ENCODE results near the gene ATXN1.

The ATXN1 gene

DNA sequence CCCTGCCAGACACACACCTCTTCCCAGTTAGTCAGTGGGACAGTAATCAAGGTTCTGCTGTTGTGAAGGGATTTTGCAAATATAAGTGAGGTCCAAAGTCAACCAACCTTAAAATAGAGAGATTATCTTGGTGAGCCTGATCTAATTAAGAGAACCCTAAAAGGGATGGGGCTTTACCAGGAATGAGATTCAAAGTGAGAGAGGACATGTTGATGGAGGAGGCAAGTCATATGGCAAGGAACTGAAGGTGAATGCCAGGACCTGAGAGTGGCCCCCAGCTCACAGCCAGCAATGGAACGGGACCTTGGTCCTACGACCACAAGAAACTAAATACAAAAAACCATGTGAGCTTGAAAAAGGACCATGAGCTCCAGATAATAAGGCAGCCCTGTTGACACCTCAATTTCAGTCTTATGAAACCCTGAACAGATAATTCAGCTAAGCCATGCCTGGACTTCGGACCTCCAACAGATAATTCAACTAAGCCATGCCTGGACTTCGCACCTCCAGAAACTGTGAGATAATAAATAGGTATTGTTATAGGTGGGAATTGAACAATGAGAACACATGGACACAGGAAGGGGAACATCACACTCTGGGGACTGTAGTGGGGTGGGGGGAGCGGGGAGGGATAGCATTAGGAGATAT lies 269.5 kb downstream of the ATXN1 start:
- DNase-seq = no peak

DNA sequence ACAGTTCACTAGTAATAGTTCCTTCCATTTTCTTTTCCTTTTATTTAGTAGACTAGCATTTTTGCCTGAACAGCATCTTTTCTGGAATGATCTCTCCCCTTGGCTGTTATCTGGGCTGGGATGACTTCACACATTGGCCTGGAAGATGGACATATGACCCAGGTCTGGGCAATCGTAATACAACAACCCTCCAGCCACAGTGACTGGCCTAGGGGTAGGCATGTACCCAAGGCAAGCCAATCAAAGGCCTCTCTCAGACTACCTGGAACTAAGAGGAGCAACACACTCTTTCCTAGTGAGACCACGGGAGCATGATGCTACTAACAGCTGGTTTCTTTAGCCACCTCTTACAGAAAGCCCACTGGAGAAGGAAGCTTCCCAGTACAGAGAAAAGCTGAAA lies 270.6 kb downstream of the ATXN1 start:
- no peak for DNase-seq

DNA sequence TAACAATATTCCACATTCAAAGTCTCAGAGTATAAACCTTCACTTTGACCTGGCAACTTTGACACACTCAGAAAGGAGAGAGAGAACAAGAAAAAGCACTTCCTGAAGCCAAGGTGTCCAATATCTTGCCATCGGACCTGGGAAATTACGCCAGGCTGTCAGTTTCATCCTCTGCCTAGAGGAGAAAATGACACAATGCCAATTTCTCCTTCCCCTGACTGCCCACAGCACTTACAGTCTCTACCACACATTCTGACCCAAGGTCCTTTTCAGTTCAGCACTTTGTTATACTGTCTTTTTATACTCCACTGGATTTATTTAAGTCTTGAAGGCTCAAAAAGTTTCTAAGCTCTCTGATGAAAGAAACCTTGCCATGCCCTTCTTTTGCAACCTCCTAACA lies 272.4 kb downstream of the ATXN1 start:
- no peak for DNase-seq

DNA sequence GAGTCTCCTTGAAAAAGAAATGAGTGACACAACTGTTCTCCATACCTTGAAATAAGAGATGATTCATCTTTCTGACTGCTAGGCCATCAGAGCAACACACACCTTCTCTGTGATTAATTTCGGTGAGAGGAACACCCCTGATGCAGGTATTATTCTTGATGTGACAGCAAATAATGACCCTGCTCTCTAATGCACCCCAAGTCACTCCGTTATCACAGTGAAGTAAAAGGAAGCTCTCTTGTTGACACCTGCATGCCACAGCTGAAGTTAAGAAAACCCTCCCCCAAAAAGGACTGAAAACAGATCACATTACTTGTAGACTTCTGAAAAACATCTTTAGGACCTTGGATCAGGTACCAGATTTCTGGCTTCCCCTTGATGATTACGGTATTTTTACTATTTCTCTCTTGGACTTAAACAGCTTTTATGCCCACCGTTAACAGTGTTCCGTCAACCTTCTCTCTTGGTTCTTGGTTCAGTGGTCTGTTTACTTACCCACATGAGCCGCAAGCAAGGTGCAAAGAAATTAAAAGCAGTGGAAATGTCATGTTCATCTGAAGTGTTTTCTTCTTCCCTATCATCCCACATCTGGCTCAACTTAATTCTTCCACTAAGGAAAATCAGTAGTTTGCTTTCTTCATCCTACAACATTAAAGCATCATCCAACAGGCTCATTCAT lies 273.1 kb downstream of the ATXN1 start:
- DNase-seq = no peak

DNA sequence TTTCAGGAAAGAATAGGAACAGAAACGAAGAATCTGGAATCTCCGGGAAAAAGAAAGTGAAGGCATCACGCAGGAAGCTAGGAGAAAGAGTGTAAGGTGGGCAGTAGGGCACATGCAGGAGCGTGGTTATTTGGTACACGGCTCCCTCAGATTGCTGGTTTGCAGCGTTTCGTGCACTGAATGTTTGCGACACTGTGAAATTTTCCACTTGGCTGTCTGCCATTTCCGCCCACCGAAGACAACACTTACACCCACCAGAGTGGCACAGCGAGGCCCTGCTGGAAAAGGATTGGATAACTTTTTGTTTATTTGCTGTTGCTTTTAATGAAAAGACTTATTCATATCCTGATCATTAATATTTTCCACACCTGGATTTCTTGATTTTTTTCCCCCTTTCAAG lies 274.6 kb downstream of the ATXN1 start:
- DNase-seq = no peak

DNA sequence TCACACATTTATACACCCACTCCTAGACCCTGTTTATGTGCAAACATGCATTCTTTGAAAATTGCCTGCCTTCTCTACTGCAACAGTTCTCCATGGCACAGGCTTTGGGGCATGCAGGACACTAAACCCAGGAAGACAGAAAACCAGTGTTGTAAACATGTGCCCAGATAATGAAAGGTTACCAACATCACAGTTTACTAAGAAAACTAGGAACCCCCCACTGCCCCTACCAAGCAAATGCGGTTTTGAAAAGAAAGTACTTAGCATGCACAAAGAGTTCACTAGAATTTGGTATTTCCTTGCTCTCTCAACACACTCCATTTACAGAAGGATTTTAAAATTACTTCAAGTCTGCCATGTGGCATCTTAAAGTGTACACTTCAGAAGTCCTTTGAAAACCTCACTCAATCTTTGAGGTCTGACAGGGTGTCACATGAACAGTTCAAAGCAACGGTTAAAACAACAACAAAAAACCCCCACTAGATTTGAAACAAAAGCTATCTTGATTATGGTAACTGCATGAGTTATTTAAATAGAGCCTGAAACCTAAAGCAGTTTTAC lies 277.9 kb downstream of the ATXN1 start:
- no peak for DNase-seq

DNA sequence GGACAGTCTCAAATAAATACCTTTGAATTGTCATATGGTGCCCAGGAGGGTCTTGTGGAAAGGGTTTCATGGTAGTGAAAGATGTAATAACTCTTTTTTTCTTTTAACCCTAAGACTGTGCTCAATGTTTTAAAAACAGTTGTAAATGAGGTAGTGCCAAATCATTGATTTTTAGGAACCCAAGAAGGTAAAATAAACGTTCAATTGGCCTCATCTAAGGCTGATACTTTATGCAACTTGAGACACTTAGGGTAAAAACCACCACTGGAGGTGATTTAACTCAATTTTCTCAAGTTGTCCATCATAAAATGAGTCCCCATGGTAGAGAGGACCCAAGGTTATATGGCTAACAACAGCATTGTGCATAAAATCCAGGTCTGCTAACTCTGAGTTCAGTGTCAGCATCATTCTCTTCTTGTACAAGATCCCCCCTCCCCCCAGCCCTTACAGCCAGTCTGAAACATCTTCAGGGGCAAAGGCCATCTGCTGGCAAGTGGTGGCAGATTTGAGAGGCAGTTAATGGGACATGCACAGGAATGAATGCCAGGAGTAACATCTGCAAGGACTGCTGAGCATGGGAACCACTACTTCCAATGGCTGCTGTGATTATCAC lies 278.5 kb downstream of the ATXN1 start:
- DNase-seq = no peak

DNA sequence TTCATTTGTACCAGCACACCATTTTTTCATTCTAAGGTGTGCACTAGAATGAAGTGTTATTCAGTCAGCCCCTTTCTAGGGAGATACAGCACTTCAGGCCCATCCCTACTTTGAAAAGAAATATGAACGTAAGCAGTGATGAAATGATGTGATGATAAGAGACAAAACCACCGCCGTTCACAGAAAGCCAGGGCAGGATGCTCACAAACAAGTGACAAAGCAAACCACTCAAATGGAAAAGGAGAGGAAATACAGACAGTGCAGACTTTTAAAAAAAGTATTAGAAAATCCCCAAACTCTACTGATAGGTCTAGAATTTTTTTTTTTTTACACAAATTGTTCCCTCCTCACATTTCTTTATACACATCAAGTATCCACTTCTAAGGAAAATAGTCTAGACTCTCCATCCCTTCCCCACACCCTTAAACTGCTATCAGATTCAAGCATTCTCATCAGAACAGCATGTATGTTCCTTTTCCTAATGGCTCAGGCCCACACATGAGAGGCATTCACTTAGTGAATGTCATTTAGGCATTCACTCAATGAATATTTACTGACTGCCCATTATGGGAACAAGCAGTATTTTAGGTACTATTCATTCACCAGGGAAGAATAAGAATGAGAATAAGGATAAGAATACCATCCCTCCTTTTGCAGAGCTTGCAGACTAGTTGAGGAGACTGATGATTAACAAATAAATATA lies 279.4 kb downstream of the ATXN1 start:
- no peak for DNase-seq

DNA sequence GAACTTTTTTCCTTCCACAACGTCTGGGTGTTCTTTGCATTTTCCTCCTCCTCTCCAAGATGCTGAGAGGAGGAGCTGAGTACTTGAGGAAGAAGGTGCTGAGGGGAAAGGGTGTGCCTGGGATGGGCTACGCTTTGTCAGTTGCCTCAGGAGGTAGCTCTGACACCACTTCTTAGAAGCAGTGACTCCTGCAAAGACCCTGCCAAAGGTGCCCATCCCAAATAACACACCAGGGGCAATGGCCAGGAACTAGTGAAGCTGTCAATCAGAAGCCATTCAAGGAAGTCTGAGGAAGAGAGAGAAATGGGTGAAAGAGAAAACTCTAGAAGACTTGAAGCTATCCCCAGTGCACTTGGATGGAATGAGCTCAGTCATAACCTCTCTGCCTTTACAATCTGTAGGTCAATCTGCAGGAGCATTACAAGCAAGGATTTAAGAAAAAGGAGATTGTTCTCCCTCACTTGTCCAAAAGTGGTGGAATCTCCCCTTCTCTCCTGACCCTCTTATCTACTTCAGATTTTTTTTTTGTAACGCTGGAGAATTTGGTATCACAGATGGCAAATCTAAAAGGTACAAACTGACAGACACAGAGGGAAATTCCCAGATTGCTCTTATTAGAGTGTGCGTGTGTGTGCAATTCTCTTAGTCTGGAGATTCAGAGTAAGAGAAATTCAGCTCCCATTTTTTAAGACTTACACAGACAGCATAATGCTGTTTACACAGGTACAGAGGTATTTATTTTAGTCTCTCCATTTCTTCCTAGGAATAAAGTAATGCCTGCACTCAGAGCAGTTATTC lies 280.3 kb downstream of the ATXN1 start:
- no peak for DNase-seq

DNA sequence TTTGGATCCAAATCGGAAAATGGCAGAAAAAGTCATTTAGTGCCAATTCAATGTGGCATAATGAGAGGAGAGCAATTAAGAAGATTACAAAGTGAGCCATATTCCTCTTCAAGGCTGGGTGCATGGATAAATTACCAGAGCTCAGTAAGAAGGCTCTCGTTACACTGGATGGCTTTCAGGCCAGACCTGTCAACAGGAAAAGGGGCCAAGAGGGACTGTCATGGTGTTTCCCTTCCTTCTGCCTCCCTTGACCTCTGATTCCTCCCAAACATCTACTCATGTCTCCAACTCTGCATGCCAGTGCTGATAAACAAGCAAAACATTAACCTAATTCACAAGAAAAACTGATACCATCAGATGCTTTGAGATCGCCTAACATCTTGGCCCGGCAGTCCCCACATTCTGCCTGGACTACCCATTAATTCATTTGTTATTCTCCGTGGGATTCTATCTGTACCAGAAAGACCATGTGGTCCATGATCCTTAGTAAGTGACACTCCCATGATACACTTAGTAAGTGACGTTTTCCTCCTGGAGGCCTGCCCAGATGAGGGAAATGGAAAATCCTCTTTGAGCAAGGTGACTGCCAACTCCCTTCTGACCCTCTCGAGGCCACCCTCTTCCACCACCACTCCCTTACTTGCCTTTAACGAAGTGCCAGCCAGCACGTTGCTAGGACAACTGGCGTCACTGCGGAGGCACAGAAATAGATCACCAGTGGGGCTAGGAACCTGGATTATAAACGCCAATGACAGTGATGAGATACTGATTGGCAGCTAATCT lies 283.7 kb downstream of the ATXN1 start:
- no peak for DNase-seq

DNA sequence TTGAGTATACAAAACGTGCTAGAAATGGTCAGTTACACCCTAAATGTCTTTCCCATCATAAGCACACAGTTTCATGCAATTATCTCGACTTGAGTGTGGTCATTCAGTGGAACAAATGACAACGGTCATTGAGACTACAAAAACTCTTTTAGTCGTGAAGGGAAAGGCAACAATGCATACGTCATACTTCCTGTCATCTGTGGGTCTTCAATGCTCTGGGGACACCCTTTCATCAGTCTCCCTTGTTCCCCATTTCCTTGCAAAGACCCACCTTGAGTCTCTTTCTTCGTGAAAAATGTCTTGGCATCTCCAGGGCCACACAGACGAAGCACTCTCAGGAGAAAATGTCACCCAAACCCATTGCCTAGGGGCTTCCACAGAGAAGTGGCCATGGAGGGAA lies 284.4 kb downstream of the ATXN1 start:
- DNase-seq = no peak

DNA sequence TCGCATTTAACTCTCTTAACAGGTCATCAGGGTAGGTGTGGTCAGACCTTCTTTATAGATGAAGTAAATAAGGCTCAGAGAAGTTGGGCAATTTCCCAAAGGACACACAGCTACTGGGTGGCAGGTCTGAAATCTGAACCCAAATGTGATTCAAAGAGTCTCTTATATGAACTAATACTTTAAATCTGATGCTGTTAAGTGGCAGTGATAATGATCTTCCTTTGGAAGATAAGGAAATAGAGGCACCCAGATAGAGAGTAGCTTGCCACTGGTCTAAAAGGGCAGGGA lies 285.8 kb downstream of the ATXN1 start:
- no peak for DNase-seq

DNA sequence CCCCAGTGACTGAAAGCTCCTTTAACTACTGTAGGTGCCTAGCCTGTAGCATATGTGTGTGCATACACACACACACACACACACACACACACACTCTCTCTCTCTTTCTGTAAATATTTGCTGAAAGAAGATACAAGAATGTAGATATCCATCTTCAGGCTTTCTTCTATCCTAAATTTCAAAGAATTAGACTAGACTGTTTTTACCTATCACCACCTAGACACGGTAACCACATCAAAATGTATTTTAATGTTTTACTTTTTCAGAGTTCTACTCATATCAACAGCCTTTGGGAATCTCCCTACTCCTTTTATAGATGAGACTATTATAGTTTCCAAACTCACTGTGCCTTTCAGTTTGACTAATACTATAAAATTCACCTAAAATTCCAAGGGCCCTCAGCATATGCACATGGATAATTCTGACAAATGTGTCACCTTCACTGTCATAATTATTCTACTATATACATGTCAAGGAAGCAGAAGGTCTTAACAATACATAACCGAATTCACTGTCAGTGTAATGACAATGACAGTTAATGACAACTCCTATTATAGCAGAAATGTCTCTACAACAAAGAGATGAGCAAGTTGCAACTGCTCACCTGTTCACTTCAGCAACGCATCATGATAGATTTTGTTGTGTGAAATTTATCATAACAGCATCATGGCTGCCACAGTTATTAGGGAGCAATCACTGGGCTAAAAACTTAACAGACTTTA lies 286.3 kb downstream of the ATXN1 start:
- no peak for DNase-seq

DNA sequence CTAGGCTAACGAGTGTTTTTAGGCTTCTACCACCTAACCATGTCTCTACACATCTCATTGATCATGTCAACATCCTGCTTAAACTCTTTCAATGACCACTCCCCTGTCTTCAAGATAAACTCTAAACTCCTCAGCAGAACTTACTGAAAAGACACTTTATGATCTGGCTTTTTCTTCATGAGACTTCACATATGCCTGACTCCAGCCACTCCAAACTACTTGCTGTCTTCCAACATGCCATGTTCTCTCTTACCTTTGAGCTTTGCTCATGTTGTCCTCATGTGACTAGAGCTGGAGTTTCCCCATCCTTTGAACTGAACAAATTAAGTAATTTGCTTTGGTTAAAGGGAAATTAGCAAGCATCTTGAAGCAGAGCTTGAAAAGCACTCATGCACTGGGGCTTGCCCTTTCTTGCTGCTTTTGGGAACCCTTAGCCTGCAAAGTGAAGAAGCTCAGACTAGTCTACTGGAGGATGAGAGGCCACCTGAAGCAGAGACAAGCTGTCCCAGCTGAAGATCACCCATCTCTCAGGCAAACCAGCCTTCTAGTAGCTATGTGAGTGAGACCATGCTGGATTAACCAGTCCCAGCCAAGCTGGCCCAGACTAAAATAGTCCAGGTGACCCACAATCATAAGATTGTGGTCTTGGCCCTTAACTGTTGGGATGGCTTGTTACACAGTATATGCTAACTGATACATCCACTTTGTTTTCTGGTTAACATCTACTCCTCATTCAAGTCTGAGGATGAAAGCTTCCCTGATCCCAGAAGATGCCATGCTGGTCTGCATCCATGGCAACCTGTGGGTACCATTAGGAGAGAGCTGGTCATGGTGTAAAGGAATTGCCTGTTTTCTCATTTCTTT lies 287.1 kb downstream of the ATXN1 start:
- no peak for DNase-seq

DNA sequence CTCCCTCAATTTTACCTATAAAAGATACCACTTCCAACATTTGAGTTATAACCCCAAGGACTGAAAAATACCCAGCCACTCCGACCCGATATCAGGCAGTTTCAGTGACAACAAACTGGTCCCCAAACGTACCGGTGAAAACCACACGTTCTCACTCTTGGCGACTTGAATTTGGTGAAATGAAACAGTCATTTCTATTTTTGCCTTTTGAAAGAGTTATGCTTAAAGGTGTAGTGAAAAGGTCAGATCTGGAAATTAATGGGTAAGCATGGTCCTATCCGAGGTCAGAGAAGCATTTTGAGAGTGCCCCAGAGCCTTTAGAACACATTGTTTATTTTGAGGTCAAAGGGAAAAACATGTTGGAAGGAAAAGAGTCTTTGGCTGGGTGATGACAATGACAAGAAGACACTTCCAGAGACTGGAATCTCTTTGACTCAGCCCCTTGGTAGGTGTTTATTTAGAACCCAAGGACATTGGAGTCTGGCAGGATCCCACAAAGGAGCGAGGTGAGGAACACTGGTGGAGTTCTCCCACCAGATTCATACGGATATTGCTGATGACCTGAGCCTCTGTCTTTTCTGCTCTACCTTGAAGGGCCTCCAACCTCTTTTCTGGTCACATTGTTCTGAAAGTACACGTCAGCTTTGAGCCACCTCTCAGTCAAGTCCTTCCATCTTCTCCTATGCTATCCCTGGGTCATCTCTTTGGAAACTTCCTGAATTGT lies 287.9 kb downstream of the ATXN1 start:
- no peak for DNase-seq

DNA sequence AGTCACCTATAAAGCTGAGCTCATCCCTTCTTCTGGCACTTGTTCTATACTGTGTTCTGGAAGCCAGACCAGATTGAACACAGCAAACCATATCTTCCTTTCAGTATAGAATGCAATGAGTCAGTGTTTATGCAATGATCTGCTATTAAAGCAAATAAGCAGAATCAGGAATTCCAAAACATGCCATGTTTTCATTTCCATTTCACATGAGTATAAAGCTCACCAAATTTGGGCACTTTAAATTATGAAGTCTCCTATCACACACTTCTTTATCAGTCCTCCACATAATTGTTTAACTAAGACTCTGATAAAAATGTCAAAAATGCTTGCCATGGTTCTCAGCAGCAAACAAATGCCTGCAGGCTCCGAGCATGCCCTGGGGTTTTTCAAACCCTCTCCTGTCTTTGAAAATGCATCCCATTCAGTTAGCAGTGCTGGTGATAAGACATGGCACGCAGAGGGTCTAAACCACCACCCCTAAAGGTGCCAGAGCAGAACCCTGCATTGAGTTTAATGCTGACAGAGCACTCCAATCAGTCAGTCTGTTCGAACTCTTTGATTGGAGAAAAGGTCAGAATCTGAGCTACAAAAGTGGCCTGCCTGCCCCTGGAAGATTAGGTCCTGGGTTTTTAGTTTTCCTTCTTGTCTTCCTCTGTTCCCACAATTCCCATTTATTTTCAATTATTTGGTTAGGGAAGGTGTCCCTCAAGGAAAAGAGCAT lies 288.8 kb downstream of the ATXN1 start:
- DNase-seq = no peak

DNA sequence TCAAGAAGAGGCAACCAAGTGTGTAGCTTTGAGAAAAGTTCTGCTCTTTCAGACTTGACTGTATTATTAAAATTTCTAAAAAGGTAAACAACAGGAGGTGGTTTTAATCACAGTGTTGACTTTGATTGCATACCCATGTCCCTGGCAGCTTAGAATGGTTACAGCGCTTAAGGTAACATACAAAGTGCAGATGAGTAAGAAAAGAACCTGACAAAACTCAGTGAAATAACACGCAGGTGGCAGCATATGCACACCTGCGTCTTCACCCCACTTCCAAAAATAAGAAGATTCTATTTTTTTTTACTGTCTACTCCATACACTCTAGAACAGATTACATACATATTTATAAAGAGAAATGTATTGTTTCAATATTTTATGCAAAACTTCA lies 289.4 kb downstream of the ATXN1 start:
- DNase-seq = no peak

DNA sequence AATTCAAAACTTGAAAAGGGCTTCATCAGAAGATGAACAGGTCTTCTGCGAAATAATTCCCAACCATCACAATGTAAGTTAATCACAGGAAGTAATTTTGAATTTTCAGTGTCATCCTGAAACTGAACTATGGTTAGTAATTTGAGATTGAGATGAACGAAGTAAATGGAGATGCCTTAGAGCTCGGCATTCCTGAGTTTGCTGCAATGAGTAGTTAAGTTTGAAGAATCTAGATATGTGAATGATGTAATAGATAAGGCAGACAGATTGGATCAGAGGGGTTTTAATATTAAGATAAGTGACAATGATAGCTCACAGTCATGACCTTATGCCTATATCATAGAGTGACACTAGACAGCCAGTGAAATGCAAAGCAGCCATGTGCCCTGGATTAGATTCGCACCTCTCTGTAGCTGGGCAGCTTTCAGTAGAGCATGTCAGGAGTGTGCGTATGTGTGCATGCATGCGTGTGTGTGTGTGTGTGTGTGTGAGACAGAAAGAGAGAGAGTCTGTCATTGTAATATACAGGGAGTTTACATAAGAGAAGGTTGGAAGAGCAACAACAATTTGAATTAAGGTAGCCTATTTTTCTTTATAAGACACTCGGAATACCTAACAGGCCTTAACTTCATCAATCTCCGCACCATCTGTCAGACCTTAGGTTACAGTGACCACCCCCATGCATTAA lies 289.9 kb downstream of the ATXN1 start:
- no peak for DNase-seq
